ENCODE measurements around the gene PLK2.

The PLK2 gene

DNA sequence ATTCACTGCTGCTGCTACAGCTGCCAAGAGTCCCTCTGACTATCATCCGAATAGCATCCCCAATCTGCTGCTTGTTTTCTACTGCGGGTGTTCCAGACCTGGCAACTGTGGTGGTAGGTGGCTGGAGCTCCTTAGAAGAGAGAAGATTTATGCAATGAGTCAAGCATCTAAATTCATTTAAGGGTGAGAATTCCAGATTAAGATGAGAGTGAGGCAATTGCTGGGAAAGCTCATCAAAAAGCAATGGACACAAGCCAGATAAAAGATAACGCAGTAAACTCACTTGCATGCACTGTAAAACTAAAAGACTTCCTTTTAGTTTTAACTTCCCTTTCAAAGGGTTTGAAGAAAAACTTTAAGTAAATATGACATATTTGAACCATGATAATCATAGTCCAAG, 3.9 kb downstream of the PLK2 start:
- no peak for TF ChIP-seq ZFP30 (CRISPR knock-in tag; IDR thresholded peaks at IDR 0.05)
- no peak for TF ChIP-seq RARB (CRISPR knock-in tag; IDR thresholded peaks at IDR 0.05)
- TF ChIP-seq ZNF70 (CRISPR knock-in tag; IDR thresholded peaks at IDR 0.05): no peak
- TF ChIP-seq ZNF8 (CRISPR knock-in tag; IDR thresholded peaks at IDR 0.05): no peak
- no peak for TF ChIP-seq CSDC2 (CRISPR knock-in tag; IDR thresholded peaks at IDR 0.05)
- TF ChIP-seq ZNF565 (CRISPR knock-in tag; conservative IDR thresholded peaks at IDR 0.05; ENCODE audit: low read depth): no peak
- TF ChIP-seq, protein P1, sequence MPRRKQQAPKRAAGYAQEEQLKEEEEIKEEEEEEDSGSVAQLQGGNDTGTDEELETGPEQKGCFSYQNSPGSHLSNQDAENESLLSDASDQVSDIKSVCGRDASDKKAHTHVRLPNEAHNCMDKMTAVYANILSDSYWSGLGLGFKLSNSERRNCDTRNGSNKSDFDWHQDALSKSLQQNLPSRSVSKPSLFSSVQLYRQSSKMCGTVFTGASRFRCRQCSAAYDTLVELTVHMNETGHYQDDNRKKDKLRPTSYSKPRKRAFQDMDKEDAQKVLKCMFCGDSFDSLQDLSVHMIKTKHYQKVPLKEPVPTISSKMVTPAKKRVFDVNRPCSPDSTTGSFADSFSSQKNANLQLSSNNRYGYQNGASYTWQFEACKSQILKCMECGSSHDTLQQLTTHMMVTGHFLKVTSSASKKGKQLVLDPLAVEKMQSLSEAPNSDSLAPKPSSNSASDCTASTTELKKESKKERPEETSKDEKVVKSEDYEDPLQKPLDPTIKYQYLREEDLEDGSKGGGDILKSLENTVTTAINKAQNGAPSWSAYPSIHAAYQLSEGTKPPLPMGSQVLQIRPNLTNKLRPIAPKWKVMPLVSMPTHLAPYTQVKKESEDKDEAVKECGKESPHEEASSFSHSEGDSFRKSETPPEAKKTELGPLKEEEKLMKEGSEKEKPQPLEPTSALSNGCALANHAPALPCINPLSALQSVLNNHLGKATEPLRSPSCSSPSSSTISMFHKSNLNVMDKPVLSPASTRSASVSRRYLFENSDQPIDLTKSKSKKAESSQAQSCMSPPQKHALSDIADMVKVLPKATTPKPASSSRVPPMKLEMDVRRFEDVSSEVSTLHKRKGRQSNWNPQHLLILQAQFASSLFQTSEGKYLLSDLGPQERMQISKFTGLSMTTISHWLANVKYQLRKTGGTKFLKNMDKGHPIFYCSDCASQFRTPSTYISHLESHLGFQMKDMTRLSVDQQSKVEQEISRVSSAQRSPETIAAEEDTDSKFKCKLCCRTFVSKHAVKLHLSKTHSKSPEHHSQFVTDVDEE (CRISPR knock-in tag; IDR thresholded peaks at IDR 0.05): no peak
- no peak for TF ChIP-seq ZC3H10 (CRISPR knock-in tag; IDR thresholded peaks at IDR 0.05)
- no peak for TF ChIP-seq PATZ1 (CRISPR knock-in tag; IDR thresholded peaks at IDR 0.05; ENCODE audit: borderline replicate concordance)
- no peak for TF ChIP-seq ISL1 (CRISPR knock-in tag; IDR thresholded peaks at IDR 0.05)
- TF ChIP-seq TOX (CRISPR knock-in tag; IDR thresholded peaks at IDR 0.05; ENCODE audit: borderline replicate concordance): no peak
- no peak for TF ChIP-seq SNAI2 (CRISPR knock-in tag; IDR thresholded peaks at IDR 0.05)
- no peak for TF ChIP-seq GLIS3 (CRISPR knock-in tag; IDR thresholded peaks at IDR 0.05)
- no peak for TF ChIP-seq CREB5 (CRISPR knock-in tag; IDR thresholded peaks at IDR 0.05; ENCODE audit: low read depth)
- TF ChIP-seq BACH2 (CRISPR knock-in tag; IDR thresholded peaks at IDR 0.05; ENCODE audit: borderline replicate concordance): no peak
- TF ChIP-seq, protein P2, sequence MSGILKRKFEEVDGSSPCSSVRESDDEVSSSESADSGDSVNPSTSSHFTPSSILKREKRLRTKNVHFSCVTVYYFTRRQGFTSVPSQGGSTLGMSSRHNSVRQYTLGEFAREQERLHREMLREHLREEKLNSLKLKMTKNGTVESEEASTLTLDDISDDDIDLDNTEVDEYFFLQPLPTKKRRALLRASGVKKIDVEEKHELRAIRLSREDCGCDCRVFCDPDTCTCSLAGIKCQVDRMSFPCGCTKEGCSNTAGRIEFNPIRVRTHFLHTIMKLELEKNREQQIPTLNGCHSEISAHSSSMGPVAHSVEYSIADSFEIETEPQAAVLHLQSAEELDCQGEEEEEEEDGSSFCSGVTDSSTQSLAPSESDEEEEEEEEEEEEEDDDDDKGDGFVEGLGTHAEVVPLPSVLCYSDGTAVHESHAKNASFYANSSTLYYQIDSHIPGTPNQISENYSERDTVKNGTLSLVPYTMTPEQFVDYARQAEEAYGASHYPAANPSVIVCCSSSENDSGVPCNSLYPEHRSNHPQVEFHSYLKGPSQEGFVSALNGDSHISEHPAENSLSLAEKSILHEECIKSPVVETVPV (CRISPR knock-in tag; IDR thresholded peaks at IDR 0.05): no peak
- ATAC-seq: no peak

DNA sequence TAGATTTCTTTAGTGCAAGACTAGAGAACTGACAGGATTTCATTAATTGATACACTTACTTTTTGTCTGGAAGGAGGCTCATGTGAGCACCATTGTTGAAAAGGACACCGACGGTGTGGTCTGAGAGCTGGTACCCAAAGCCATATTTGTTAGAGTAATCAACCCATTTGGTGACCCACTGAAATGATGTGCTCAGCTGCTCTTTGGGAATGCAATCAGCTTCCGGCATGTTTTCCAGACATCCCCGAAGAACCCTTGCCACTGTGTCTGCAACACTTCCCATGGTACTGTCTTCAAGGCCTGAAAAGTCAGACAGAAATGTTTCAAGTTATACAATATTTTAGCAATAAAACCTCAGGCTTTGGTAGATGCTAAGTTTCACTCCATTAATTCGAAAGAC, 4.4 kb downstream of the PLK2 start:
- ATAC-seq: no peak
- TF ChIP-seq SNAI2 (CRISPR knock-in tag; IDR thresholded peaks at IDR 0.05) (no peak), PATZ1 (CRISPR knock-in tag; IDR thresholded peaks at IDR 0.05; ENCODE audit: borderline replicate concordance) (0 out of 2 replicates have a peak, but pooled peaks have one; percentile 39), CREB5 (CRISPR knock-in tag; IDR thresholded peaks at IDR 0.05; ENCODE audit: low read depth) (0 out of 2 replicates have a peak, but pooled peaks have one; percentile 23)

DNA sequence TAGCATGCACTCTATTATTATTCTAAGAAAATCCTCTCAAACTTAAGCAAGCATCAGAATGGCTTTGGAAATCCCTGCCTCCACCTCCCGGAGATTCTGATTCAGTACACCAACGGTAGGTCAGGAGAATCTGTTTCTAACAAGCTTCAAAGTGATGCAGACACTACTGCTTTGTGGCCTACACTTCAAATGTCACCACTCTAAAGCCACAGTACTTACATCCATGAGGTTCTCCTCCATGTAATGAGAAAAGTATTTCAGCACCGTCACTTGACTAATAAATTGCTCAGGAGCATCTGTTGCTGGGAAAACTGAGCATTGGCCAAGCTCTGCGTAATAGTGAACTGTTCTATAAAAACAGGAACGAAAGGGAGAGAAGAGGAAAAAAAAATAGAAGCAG, 4.8 kb downstream of the PLK2 start:
- TF ChIP-seq GLIS3 (CRISPR knock-in tag; IDR thresholded peaks at IDR 0.05): no peak
- no peak for TF ChIP-seq ZNF8 (CRISPR knock-in tag; IDR thresholded peaks at IDR 0.05)
- no peak for TF ChIP-seq PPARA (CRISPR knock-in tag; IDR thresholded peaks at IDR 0.05; ENCODE audit: borderline replicate concordance)
- TF ChIP-seq ESRRG (CRISPR knock-in tag; IDR thresholded peaks at IDR 0.05): no peak
- no peak for TF ChIP-seq ARNTL (CRISPR knock-in tag; IDR thresholded peaks at IDR 0.05; ENCODE audit: borderline replicate concordance, low read depth)
- no peak for TF ChIP-seq CSDC2 (CRISPR knock-in tag; IDR thresholded peaks at IDR 0.05)
- TF ChIP-seq ZC3H10 (CRISPR knock-in tag; IDR thresholded peaks at IDR 0.05): no peak
- TF ChIP-seq POU6F1 (CRISPR knock-in tag; IDR thresholded peaks at IDR 0.05; ENCODE audit: borderline replicate concordance, low read depth): no peak
- TF ChIP-seq OSR1 (CRISPR knock-in tag; IDR thresholded peaks at IDR 0.05): no peak
- TF ChIP-seq TCF4 (CRISPR knock-in tag; IDR thresholded peaks at IDR 0.05; ENCODE audit: borderline replicate concordance): no peak
- no peak for TF ChIP-seq ZFP3 (CRISPR knock-in tag; IDR thresholded peaks at IDR 0.05)
- TF ChIP-seq RARB (CRISPR knock-in tag; IDR thresholded peaks at IDR 0.05): no peak
- ATAC-seq: no peak
